Dermis blood vessel endothelial cell (primary cell): ENCODE results near the gene GPR89B. TPM values are rescaled to one million over a fixed set of nuclear protein-coding genes. Genes with fewer than 3 reads are reported as not detected.
A peak's percentile ranks its signal among the peaks of the same experiment; 100 is the strongest.
"Not testable (repeated sequence)": the region's sequence is repeated elsewhere in the genome, so short reads cannot be mapped to it uniquely, and the experiment has no call there.

Experiments used
- DNase-seq: peaks from one replicate; pipeline ENCODE4 v3.0.0; 2010
- total RNA-seq: library from RNA; depleted of rRNA; stranded (reverse); fragments of >200 nt; gene quantifications from 2 replicates; pipeline ENCODE4 v1.2.3, GENCODE V29; 2014

Gene GPR89B
- total RNA-seq, 1 donor from 2014 or later = 16.0 TPM

DNA sequence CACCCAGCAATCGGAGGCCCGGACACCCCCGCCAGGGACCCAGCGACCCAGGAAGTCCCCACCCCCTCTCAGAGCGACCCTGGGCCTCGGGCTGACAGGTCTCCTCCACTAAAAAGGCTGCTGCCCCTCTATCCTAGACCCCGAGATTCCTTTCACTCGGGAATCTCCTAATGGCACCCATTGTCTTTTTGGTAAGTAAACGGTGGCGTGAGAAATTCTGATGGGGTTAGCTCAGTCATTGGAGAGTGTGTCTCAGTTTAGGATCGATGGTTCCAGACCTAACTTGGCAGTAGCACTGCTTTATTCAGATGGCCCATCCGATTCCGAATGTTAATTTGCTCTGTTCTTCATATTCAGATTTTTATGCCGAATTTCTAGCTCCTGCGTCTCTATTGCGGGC, 104.9 kb downstream of the GPR89B start:
- not testable (repeated sequence) for DNase-seq

- not testable (repeated sequence) for DNase-seq
Measured at GRCh38 chr1:148037850-148038461, 109.7 kb downstream of the GPR89B start.

DNA sequence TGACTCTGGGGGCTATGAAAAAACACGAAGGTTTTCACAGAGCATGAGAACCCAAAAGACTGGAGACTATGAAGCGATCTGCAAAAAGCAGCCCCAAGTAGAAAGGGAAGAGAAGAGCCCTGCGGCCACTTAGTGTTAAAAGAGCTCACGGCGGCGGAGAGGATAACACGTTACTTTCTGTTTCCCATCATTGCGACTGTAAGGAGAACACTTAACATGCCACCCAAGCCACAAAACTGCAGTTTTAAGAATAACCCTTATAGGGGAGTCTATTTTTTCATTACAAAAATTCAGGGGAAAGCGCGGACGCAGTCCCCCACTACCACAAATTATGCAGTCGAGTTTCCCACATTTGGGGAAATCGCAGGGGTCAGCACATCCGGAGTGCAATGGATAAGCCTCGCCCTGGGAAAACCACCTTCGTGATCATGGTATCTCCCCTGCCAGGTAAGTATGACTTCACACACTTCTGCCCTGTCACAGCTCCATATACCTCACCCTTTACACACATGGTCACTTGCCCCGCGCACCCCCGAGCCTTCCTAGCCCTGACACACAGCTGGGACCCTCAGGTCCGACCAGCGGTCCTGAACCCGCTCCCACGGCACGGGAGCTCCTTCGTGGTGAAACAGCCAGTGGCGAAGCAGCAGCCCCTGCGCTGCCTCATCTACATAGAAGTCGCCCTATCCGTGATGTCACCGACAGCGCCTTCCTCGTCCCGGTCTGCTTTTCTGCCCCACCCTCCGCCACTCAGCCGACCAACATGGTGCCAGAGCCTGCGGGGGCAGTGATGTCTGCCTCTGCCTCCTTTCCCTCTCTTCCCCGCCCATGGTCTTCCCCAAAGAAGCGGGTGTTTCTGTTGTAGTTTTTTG, 110.5 kb downstream of the GPR89B start:
- peak; percentile 83 for DNase-seq

Other genes starting within 250 kb of the GPR89B start
- gene GJA5, start 167.8 kb upstream of the GPR89B start, total RNA-seq = under 0.01 and 0.33 TPM in 2 replicates
- not detected in 2 replicates for gene GJA8, start 25.6 kb upstream of the GPR89B start, total RNA-seq
- 5.1 and 5.5 TPM in 2 replicates for gene NBPF11, start 223.9 kb downstream of the GPR89B start, total RNA-seq